SKM-1 (cell line): ENCODE results near the gene MED13L.
"Not testable (repeated sequence)": the region's sequence is repeated elsewhere in the genome, so short reads cannot be mapped to it uniquely, and the experiment has no call there.

Experiments
- DNase-seq: peaks from one replicate; lab custom pipeline; 2025; ENCODE audit not compliant: unreplicated experiment; lab: John Stamatoyannopoulos, UW

The MED13L gene

DNA sequence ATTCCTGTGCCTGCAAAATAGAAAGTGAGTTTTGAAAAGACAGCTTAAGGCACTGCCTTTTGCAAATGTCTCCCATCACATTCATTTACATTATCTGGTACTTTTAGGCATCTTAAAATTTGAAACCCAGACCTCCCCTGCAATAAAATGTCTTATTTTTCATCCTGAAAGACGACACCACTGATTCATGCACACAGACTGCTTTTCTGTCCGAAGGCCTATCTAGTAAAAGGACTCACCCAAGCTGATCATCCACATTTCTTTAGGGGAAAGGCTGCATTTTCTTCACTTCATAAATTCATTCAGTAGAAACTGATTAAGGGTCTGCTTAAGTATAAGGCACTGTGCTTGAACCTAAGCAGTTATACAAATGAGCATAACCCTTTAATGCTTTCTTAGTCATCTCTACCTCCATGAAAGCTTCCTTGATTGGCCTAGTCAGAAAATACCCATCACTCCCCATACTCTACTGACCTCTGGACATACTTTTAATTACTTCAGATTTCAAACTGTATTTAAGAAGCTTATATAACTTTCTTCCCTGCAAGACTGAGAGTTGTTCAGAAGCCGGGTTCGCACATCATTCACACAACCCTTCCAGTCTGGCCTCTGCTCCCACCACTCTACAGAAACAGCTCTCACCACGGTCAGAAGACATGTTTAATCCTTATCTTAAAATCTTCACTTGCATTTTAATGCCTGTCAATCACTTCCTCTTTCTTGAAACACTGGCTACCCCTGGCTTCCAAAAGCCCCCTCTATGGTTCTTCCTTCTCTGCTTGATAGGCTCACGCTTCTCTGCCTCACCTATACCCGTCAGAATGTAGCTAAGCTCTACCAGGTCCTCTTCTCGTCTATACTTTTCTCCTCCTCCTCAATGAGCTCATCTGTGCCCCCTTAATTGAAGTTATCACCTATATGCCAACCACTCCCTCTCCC, 288.6 kb downstream of the MED13L start:
- no peak for DNase-seq

DNA sequence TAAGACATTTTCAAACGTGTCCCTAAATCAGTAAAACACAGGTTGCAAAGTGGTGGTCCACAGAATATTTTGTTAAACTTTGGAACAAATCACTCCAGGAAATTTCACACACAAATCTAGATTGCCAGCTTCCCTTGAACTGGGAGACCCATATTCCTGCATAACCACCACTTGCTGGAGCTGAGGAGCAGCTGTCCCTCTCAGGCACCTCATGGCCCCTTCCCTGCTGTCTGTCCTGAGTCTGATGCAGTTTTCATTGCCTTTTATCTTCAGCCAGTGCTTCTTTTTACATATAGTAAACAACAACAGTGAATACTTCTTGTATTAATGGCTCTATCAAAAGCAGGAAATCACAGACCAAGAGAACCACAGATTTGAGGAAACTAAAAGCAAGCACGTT, 289.3 kb downstream of the MED13L start:
- DNase-seq, result no peak

DNA sequence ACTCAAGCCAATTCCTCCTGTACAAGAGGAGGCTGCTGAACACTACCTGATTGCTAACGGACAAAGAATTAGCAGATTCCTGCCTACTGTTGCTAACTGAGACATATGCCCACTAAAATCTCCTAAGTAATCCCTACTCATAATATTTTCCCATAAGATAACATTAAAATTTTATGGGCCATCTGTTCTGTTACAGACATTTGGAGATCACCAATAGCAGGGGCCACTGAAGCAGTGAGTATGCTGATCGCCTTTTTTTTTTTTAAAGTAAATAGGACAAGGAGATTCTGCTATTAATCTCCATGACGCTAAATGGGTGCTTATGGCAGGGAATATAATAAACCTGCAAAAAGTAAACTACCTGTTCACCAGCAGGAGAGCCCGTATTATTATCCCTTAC, 292.9 kb downstream of the MED13L start:
- DNase-seq, result no peak

DNA sequence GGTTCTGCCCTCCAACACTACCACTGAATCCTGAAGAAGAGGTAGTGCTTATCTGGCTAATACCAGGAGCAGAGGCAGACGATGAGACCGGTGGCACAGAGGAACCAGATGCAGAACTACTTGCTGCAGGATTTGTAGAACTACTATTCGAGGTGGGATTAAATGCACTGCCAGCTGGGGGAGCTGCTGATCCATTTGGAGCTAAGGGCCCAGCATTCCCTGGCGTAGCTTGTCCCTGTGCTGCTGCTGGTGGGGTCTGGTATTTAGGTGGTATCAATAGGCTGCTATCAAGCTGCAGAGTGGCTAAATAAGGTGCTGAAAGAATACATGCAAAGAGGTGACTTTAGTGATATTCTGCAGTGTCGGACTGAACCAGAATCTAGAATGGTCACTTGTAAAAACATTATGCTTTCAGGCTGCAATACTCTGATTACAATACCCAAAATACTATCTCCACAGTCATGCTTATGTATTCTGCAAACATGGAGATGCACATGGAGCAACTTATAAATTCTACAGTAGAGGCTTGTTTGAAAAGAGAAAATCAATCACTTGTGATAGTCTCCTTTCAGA, 294.2 kb downstream of the MED13L start:
- no peak for DNase-seq

DNA sequence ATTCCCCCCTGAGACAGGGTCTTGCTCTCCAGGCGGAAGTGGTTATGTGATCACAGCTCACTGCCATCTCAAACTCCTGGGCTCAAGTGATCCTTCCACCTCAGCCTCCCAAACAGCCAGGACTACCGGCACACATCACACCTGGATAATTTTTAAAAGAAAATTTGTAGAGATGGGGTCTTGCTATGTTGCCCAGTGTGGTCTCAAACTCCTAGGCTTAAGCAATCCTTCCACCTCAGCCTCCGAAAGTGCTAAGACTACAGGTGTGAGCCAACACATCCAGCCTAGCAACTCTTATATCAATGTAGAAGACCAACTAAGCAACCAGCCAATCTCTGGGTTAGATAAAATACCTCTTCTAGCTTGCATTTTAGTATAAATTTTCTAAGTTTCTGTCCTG, 297.2 kb downstream of the MED13L start:
- DNase-seq, result no peak

DNA sequence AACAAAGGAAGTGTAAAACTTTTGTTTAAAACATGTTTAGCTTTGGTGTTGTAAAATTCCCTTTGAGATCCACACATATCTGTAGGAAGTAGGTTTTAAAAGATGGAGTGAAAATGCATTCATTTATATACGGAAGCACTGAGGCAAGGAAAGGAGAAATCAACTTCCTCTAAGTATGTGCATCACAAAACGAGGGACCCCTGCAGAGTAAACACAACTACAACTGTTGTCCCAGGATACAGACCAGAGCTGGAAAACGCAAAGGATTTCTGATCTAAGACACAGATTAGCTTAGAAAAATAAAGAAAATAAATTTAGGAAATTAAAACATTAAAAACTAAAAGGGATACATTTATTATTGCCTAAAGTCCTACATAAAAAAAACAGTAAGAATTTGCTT, 297.6 kb downstream of the MED13L start:
- DNase-seq, result no peak

DNA sequence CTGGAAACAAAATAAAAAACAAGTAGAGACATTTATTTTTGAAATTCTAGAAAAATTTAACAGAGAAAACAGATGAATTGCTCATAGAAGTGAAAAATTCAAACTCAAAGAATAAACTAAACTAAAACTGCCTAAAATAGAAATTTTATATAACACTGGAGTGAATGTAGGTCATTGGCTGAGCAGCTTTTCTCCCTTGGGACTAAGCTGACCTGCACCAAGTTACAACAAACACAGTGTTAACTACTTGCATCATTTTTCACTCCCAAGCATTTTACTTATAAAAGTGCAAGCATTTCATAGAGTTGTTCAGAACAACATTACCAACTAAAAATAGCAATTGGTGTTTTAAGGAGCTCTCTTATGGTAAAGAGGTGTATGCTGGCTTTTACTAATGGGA, 298.1 kb downstream of the MED13L start:
- DNase-seq, result no peak

DNA sequence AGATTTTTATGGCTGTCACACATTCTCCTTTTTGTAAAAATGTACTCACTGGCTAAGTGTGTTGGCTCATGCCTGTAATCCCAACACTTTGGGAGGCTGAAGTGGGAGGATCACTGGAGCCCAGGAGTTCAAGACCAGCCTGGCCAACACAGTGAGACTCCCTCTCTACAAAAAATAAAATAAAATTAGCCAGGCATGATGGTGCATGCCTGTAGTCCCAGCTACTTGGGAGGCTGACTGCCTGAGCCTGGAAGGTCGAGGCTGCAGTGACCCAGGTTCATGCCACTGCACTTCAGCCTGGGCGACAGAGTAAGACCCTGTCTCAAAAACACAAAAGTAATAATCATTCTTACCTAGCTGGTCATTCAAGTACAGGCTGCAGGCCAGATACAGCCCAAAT, 300.7 kb downstream of the MED13L start:
- not testable (repeated sequence) for DNase-seq

DNA sequence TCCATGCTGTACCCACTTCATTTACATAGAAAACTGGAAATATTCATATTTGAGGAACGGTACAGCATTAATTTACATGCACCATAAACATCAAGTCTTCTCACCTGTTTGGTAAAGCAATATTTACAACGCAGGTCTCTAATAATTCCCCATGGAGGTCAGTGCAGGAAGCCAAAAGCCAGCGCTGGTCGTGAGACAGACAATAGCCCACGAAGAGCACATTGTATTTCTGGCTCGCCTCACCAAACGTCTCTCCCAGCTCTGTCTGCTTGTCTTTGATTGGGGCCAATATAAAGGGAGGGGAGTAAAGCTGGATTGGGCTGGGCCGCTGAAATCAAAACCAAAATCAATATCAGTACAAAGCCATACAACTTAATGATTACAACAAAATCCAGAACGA, 302.1 kb downstream of the MED13L start:
- DNase-seq, result no peak

DNA sequence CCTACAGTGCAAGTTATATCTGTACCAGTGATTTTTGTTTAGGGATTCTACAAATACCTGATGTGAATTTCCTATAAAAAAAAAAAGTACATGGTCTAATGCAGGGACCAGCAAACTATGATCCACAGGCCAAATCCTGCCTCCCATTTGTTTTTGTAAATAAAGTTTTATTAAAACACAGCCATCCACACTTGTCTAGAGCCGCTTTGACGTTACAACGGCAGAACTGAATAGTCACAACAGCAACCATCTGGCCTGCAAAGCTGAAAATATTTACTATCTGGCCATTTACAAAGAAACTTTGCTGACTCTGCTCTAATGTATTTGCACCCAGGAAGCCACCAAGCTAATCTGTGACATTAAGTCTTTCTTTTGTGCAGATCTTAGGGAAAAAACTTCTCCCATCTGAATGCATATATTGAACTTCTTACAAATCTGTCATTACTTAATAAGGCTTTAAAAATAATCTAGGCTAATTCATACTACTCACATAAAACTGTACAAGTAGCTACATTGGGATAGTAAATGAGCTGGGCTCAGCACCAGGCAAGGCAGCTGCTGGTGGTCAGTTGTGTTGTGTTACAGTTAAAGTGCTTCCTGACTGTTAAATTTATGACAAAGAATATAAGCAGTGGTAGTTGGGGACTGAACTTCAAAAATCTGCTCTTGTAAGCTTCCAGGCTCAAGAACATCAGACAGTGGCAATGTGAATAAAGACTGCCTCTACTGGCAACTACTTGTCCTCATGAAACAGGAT, 303.3 kb downstream of the MED13L start:
- no peak for DNase-seq

DNA sequence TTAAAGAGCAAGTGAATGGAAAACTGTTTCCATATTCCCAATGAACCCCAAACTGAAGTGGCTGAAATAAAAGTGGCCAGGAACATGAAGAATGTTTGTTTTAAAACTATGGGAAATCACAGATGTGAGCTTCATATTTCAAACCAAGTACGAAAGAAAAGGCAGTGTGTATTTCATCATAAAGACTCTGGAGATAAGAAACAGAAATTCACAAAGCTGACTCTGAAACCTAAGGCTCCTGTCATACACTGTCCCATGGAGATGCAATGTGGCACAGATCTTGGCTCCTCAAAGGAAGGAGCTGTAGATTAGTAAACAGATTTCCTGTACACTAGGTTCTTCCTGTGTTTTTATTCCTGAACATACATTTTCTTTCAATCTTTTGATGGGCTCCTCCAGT, 304.4 kb downstream of the MED13L start:
- no peak for DNase-seq

DNA sequence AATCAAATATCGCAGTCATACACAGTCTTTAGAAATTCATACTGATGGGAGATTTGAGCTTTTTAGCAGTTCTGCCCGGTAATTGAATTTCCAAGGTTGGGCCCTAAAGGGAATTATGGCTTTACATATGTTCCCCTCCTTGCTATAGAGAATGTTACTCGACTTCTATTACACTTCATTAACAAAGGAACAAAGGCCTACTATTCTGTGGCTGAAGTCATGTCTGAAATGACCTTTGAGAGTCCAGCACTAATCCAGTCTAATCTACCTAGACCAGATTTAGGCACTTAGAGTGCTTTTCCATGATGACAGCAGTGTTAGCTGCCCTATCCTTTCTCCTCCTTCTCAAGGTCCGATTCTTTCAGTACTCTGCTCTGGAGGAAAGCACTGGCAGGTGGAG, 305.3 kb downstream of the MED13L start:
- no peak for DNase-seq

DNA sequence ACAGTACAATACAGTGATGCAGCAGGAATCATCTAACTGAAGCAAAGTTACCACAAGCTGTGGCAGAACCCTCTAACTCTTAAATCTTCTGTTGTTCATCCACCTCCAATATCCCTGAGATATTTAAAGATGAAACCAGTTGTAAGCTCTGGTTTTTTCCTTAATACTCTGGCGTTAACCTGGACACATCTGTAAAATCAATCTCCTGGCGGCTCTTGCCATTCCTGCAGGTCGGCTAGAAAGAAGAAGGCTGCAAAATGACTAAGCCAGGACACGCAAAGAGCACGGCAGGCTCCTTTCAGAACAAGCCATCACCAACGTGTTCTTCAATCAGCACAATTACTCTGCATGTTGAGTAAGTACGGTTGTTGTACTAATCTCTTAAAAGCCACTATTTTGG, 309.3 kb downstream of the MED13L start:
- no peak for DNase-seq

DNA sequence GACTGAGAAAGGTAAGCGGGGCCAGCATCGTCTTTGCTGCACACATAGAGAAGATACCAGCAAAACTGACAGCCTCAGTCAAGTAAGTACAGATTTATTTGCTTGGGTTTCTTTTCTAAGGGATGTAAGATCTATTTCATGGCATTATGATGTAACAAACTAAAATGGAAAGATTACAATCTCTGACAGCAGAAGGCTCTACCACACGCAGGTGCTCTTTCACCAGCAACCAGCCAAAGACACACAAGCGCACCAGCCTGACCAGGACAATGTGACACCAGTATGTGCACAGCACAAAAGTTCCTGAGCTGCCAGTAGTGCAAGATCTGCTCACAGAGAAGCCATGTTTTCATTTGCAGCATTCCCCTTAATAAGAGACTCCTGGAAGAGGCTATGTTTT, 311.1 kb downstream of the MED13L start:
- no peak for DNase-seq

DNA sequence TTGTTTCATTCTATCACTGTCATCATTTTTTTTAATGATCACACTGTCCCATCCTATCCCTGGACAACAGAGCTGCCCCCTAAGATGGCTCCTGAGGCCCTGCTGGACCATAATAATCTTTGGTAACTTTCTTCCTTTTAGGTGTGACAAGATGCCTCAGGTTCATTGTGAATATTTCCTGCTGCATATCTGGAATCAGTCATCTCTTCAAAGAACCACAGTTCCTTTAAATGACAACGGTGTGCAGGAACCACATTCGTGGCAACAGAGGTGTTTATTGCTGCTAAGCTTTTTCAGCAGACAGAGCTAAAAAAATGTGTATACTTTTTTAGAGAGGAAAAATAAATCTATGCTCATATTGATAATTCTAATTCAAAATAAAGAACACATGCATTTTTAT, 312.9 kb downstream of the MED13L start:
- DNase-seq, result no peak

DNA sequence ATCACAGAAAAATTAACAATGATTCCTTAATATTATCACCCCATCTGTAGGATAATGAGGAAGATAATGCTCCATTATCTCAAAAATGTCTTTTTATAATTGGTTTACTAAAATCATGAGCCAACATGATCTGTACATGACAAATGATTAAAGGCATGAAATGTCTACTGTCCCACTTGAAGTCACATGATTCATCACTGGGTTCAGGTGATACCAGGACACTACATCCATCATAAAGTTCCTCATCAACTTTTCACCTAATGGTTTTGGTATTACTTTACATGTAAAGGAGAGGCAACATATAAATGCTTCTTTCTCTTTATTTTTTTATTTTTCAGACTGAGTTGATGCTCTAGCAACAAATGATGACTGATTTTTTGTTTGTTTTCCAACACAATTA, 313.3 kb downstream of the MED13L start:
- DNase-seq, result no peak

DNA sequence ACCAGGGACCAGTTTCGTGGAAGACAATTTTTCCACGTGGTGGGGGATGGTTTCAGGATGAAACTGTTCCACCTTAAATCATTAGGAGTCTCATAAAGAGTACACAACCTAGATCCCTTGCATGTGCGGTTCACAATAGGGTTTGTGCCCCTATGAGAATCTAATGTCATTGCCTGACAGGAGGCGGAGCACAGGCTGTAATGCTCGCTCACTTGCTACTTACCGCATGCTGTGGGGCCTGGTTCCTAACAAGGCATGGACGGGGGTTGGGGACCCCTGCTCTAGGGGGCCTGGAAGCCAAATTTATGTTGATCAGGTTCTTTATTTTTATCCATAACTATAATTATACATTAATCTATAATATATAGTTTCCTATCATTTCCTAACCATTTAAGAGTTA, 315.3 kb downstream of the MED13L start:
- DNase-seq, result no peak

DNA sequence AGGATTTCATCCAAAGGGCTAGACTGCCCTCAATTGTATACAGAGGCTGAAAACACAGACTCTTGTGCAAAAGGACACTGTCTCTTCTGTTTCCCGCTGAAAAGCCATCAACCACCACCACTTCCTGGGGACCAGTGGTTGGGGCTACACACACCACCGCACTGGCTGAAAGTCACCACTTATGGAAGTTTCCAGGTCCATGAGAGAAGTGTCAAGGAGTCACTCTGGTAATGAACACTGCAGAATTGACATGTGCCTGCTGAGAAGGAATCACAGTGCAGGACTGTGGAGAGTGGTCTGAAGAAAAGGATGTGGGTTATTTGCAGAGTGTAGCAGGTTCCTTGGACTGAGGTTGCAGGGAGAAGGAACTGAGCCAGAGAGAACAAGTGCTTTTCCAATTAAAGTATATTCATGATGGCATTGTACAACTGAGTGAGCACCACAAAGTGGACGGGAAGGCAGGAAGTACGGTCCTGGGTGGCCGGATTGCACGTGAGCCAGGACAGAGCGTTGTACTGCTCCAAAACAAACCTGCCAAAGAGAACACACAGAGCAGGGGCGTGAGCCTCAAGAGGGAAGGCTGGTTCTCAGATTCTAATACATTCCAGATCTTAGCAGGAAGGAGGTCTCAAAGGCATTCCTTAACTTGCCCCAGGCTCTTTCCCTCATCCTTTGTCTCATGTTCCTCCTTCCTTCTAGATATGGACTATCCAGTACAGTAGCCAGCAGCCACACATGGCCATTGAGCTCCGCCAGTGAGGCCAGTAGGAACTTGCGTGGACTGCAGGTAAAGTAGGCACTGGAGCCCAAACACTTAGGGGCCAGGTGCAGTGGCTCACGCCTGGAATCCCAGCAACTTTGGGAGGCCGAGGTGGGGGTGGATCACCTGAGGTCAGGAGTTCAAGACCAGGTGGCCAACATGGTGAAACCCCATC, 316.4 kb downstream of the MED13L start:
- DNase-seq, result no peak

DNA sequence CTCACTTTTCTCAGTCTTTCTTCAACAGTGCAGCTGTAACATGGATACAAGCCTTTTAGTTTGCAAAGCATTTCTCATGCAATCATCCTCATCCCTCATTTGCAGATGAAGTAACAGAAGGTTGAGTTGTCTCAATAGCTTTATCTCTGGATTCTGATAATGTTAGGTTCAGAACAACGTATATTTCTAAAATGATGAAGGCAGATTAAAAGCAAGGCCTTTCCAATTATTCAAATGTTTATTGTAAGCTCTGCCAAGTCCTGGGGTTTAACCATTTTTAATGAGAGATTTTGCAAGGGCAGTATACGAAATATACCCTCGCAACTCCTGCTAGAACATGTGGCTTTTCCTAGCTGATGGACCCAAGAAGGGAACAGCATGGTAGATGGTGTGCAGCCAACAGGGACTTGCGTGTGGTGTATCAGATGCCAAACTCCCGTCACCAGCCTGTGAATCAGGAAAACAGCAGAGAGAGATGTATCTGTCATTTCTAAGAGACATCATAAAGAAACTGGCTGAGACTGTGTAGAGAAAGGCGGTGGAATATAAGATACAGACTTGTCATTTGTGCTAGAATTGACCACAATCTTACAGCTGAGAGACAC, 319.7 kb downstream of the MED13L start:
- no peak for DNase-seq

DNA sequence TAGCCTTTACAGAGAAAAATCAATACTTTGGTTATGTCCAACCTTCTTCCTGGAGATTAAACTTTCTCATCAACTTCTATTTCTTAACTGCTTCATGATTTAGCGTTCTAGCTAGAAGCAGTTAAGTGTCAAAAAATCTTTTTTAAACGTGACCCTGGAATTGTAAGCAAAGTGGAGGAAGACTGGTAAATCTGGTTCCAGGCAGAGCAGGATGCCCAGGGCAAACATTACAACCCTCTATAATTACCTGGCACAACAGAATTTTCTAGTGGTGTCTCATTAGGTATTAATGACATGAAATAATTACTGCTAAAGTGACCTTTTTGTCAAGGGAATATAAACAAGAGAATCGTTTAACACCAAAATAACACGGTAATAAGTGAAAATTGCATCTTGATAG, 320.8 kb downstream of the MED13L start:
- DNase-seq, result no peak

DNA sequence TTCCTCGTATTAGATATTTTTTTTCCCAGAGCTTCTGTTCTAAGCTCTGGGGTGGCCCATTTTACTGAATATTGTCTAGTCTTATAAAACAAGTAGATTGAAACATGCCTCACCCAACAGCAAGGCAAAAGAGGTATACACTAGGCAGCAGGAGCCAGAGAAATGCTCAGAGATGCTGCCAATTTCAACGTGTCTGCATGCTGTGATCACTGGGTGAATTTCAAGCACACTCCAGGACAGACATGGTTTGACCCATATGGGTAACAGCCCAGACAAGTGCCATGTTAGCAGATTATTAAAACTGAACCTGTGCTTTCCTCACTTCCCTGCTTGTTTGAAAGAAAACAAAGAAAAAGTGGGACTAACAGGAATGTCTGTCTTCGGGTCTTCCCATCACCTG, 321.3 kb downstream of the MED13L start:
- DNase-seq, result no peak
